AG04449 (cell line): ENCODE results near the gene ENTPD7.
"Not testable (repeated sequence)": the region's sequence is repeated elsewhere in the genome, so short reads cannot be mapped to it uniquely, and the experiment has no call there.

Source experiments
- CTCF ChIA-PET: fragments of 350-600 bp; formaldehyde crosslinking; extraction: SDS; loops from one replicate; lab custom pipeline; 2021; ENCODE audit warnings: antibody characterized with exemption; lab: Yijun Ruan, JAX
- POLR2A ChIA-PET: fragments of 400-600, 350-600 bp; formaldehyde crosslinking; extraction: SDS; loops from one replicate; lab custom pipeline; 2020; ENCODE audit warnings: antibody characterized with exemption, inconsistent platforms; lab: Yijun Ruan, JAX
- DNase-seq: peaks from one replicate; pipeline ENCODE4 v3.0.0-alpha.2; 2010; ENCODE audit warnings: low read depth, low spot score
- H3K4me3 ChIP-seq: 2 replicates; pipeline ENCODE4 v1.5.1; 2011; ENCODE audit warnings: low read depth, mild to moderate bottlenecking, control low read depth, low read length
- TF ChIP-seq, protein P1 (sequence below): IDR thresholded peaks from one replicate; pipeline ENCODE4 v1.5.1; 2011; ENCODE audit warnings: mild to moderate bottlenecking, moderate library complexity, low read length, control low read depth, inconsistent platforms; ENCODE audit not compliant: insufficient read depth; ENCODE audit errors: missing control alignments

The ENTPD7 gene

DNA sequence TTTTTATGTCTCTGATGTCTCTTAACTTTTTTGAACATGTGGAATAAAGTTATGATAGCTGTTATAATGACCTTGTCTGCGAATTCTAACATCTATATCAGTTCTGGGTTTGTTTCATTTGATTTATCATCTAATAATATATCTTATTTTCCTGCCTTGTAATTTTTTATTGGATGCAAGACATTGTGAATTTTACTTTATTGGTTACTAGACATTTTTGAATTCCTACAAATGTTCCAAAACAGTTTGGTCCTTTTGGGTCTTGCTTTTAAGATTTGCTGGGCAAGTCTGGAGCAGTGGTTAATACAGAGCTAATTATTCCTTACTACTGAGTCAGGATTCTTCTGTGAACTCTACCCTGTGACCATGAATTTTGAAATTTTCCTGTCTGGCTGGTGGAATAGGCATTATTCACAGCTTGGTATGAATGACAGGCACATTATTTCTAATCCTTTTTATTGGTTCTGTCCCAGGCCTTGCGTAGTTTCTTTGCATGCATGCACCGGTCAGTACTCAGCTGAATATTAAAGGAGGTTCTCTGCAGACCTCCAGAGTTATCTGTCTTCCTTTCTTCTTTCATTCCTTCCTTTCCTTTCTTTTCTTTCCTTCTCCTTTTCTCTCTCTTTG is 81.7 kb downstream of the ENTPD7 start:
- POLR2A ChIA-PET = no interaction called here
- TF ChIP-seq, protein P1, sequence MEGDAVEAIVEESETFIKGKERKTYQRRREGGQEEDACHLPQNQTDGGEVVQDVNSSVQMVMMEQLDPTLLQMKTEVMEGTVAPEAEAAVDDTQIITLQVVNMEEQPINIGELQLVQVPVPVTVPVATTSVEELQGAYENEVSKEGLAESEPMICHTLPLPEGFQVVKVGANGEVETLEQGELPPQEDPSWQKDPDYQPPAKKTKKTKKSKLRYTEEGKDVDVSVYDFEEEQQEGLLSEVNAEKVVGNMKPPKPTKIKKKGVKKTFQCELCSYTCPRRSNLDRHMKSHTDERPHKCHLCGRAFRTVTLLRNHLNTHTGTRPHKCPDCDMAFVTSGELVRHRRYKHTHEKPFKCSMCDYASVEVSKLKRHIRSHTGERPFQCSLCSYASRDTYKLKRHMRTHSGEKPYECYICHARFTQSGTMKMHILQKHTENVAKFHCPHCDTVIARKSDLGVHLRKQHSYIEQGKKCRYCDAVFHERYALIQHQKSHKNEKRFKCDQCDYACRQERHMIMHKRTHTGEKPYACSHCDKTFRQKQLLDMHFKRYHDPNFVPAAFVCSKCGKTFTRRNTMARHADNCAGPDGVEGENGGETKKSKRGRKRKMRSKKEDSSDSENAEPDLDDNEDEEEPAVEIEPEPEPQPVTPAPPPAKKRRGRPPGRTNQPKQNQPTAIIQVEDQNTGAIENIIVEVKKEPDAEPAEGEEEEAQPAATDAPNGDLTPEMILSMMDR = no peak
- CTCF ChIA-PET = interaction anchor here (0.9 to 2.5 kb wide), 5 partner anchors 9 to 110 kb away, joined by 3 to 10 read pairs (median 4); partner anchors contain the start of genes COX15 and CUTC
- no peak for DNase-seq
- H3K4me3 ChIP-seq = no peak overlapping the region

- H3K4me3 ChIP-seq = no peak overlapping the region
- DNase-seq = no peak
- ChIA-PET CTCF (interaction anchor here (0.6 to 2.5 kb wide), 7 partner anchors 10 to 306 kb away, joined by 3 to 10 read pairs (median 5); partner anchors contain the start of genes COX15 and CUTC), POLR2A (interaction anchor here (0.9 kb wide), 1 partner anchor 10 kb away, joined by 3 read pairs; the partner anchor contains the start of gene CUTC)
- TF ChIP-seq, protein P1 = no peak
Observed at GRCh38 chr10:99742254-99742653, 82.9 kb downstream of the ENTPD7 start.

GRCh38 chr10:99742701-99743100 is 83.4 kb downstream of the ENTPD7 start:
- CTCF ChIA-PET = interaction anchor here (0.6 to 1.9 kb wide), 7 partner anchors 10 to 307 kb away, joined by 3 to 8 read pairs (median 4); partner anchors contain the start of genes COX15 and CUTC
- TF ChIP-seq, protein P1 = no peak
- DNase-seq = no peak
- no peak overlapping the region for H3K4me3 ChIP-seq
- POLR2A ChIA-PET = interaction anchor here (0.9 kb wide), 1 partner anchor 10 kb away, joined by 3 read pairs; the partner anchor contains the start of gene CUTC

GRCh38 chr10:99743841-99744240 is 84.5 kb downstream of the ENTPD7 start:
- TF ChIP-seq, protein P1 = no peak
- H3K4me3 ChIP-seq = no peak overlapping the region
- POLR2A ChIA-PET = no interaction called here
- CTCF ChIA-PET = interaction anchor here (0.6 to 1.9 kb wide), 7 partner anchors 9 to 301 kb away, joined by 3 to 8 read pairs (median 3); partner anchors contain the start of genes COX15 and CUTC
- no peak for DNase-seq

- CTCF ChIA-PET, DNase-seq, H3K4me3 ChIP-seq, POLR2A ChIA-PET: not testable (repeated sequence)
Observed at GRCh38 chr10:99746166-99746565, 86.9 kb downstream of the ENTPD7 start.

GRCh38 chr10:99748823-99749451 is 89.6 kb downstream of the ENTPD7 start:
- TF ChIP-seq, protein P1 = no peak
- no peak for DNase-seq
- POLR2A ChIA-PET = no interaction called here
- CTCF ChIA-PET = interaction anchor here (2.2 kb wide), 1 partner anchor 297 kb away, joined by 5 read pairs; no protein-coding TSS in a partner anchor
- no peak overlapping the region for H3K4me3 ChIP-seq
